T-helper 17 cell (primary cell): Measurements from ENCODE around the gene PI4KB. TPM values are rescaled to one million over a fixed set of nuclear protein-coding genes. Genes with fewer than 3 reads are reported as not detected.
"Not testable (repeated sequence)": the region's sequence is repeated elsewhere in the genome, so short reads cannot be mapped to it uniquely, and the experiment has no call there.

Experiments used
- ATAC-seq: fragments of 150-1000 bp; cut with Tn5 transposase; 2 replicates; pipeline ENCODE4 v1.10.0; 2021; ENCODE audit warnings: mild to moderate bottlenecking, moderate library complexity
- DNase-seq, 3 donors: peaks; one replicate each; pipeline versions ENCODE4 v3.0.0 to v3.0.0-alpha.2; 2020 to 2021
- H3K9me3 ChIP-seq: one replicate; pipeline ENCODE4 v1.7.0; 2013; ENCODE audit warnings: low read length, mild to moderate bottlenecking; ENCODE audit not compliant: control insufficient read depth, poor library complexity, severe bottlenecking
- H3K27ac Mint-ChIP-seq: one replicate; pipeline ENCODE4 v1.8.0; 2022; ENCODE audit warnings: mild to moderate bottlenecking, moderate library complexity, mixed read lengths
- H3K27me3 Mint-ChIP-seq: one replicate; pipeline ENCODE4 v1.8.0; 2022; ENCODE audit warnings: mixed read lengths
- H3K36me3 Mint-ChIP-seq: one replicate; pipeline ENCODE4 v1.8.0; 2022; ENCODE audit warnings: low read depth, mixed read lengths
- H3K4me1 Mint-ChIP-seq: one replicate; pipeline ENCODE4 v1.8.0; 2022; ENCODE audit warnings: mild to moderate bottlenecking, mixed read lengths
- H3K4me3 Mint-ChIP-seq: one replicate; pipeline ENCODE4 v1.8.0; 2022; ENCODE audit warnings: mild to moderate bottlenecking, moderate library complexity, mixed read lengths
- total RNA-seq, 4 donors: library from RNA in 2 of 4; stranded (reverse) in 2 of 4; gene quantifications; one replicate each; pipeline ENCODE4 v1.2.3 and lab custom pipeline; 2022 to 2026

The PI4KB gene
- total RNA-seq, 2 donors from 2014 or later: 73.5 to 81.4 TPM

DNA sequence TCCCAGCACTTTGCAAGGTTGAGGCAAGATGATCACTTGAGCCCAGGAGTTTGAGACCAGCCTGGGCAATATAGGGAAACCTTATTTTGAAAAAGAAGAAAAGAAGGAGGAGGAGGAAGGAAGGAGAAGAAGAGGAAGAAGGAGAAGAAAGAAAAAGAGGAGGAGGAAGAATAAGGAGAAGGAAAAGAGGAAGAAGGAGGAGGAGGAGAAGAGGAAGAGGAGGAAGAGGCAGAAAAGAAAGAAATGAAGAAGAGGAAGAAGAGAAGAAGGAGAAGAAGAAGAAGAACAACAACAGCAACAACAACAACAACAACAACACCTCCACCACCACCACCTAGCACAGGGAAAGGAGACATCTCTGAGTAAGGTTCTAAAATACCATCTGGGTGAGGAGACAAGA, 34.7 kb upstream of the PI4KB start:
- H3K4me3 Mint-ChIP-seq: no peak overlapping the region
- H3K27ac Mint-ChIP-seq: peak overlapping the region; percentile 0
- DNase-seq: no peak
- peaks cover 10% of the 10 kb centered on the region for H3K27me3 Mint-ChIP-seq
- H3K9me3 ChIP-seq: no peaks in the 10 kb centered on the region
- H3K4me1 Mint-ChIP-seq: peaks cover 2% of the 10 kb centered on the region
- H3K36me3 Mint-ChIP-seq: peaks cover 2% of the 10 kb centered on the region
- ATAC-seq: no peak

GRCh38 chr1:151356696-151357095, 29.5 kb upstream of the PI4KB start:
- no peak for DNase-seq
- no peak overlapping the region for H3K27ac Mint-ChIP-seq
- no peak overlapping the region for H3K4me3 Mint-ChIP-seq
- H3K9me3 ChIP-seq: no peaks in the 10 kb centered on the region
- ATAC-seq: no peak
- H3K27me3 Mint-ChIP-seq: no peaks in the 10 kb centered on the region
- H3K4me1 Mint-ChIP-seq: no peaks in the 10 kb centered on the region
- no peaks in the 10 kb centered on the region for H3K36me3 Mint-ChIP-seq

- Mint-ChIP-seq H3K27me3 (no peaks in the 10 kb centered on the region), H3K27ac (no peak overlapping the region), H3K36me3 (no peaks in the 10 kb centered on the region), H3K4me1 (peaks cover 6% of the 10 kb centered on the region), H3K4me3 (no peak overlapping the region)
- no peak for DNase-seq
- no peak for ATAC-seq
- no peaks in the 10 kb centered on the region for H3K9me3 ChIP-seq
Observed at GRCh38 chr1:151352021-151352718, 25.0 kb upstream of the PI4KB start.

DNA sequence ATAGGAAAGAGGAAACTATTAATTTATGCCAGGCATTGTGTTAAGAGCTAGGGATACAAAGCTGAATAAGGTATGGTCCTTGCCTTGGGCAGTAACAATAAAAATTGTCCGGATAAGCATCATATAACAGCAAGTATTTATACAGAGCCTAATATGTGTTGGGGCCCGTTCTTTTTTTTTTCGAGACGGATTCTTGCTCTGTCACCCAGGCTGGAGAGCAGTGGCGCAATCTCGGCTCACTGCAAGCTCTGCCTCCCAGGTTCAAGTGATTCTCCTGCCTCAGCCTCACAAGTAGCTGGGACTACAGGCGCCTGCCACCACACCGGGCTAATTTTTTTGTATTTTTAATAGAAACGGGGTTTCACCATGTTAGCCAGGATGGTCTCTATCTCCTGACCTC, 23.1 kb upstream of the PI4KB start:
- DNase-seq, H3K9me3 ChIP-seq, H3K27ac Mint-ChIP-seq, H3K4me3 Mint-ChIP-seq, H3K36me3 Mint-ChIP-seq, ATAC-seq, H3K27me3 Mint-ChIP-seq: not testable (repeated sequence)
- H3K4me1 Mint-ChIP-seq: peaks cover 22% of the 10 kb centered on the region

DNA sequence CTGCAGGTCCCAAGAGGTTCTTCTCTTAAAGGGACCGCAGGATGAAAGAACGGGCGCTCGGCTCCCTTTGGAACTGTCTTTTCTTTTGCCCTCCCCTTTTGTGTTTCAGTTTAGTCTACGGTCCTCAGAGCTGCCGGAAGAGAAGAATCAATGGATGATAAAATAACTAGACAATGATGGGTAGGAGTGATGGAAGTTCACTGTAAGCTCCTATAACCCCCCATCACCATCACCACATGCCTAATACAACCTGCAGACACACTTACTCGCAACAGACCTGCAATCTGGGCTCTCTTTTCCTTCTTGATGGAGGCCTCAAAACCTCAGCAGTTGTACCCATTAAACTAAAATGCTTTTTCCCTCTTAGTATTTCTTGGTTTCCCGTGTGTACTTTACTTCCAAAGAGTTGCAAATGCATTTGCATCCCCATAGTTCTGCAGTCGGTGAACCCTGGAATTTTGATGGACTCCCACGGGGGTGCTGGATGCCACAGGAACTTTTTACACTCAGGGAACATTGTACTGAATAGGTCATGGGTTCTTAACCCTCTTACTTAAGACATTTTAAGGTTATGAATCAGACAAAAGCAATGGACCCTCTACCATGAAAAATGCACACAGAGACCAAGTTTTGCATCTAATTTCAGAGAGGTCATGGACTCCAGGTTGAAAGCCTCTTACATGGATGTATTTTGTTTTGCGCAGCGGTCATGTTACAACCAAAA, 20.5 kb upstream of the PI4KB start:
- Mint-ChIP-seq H3K36me3 (peaks cover 10% of the 10 kb centered on the region), H3K27ac (peak overlapping the region; percentile 100), H3K27me3 (no peaks in the 10 kb centered on the region), H3K4me3 (peak overlapping the region; percentile 99), H3K4me1 (peaks cover 25% of the 10 kb centered on the region)
- H3K9me3 ChIP-seq: no peaks in the 10 kb centered on the region
- ATAC-seq (no peak), DNase-seq (no peak)

- peak within 1 kb of the TSS; percentile 99 for H3K4me3 Mint-ChIP-seq
- no peaks in the 10 kb centered on the region for H3K9me3 ChIP-seq
- peak within 1 kb of the TSS; percentile 100 for H3K27ac Mint-ChIP-seq
- H3K27me3 Mint-ChIP-seq: no peaks in the 10 kb centered on the region
- peak; percentile 92 for ATAC-seq
- peaks cover 26% of the 10 kb centered on the region for H3K4me1 Mint-ChIP-seq
- peak; percentile 83 to 92 (median 86) for DNase-seq
- peaks cover 13% of the 10 kb centered on the region for H3K36me3 Mint-ChIP-seq
Observed at GRCh38 chr1:151346769-151347522, 19.7 kb upstream of the PI4KB start, which contains the start of gene RFX5. Gene RFX5 (minus strand): TSS chr1:151347252. CDS start chr1:151346320, 932 bp downstream.

- peak overlapping the region; percentile 100 for H3K27ac Mint-ChIP-seq
- ATAC-seq: no peak
- peak overlapping the region; percentile 99 for H3K4me3 Mint-ChIP-seq
- DNase-seq: no peak
- no peaks in the 10 kb centered on the region for H3K9me3 ChIP-seq
- peaks cover 13% of the 10 kb centered on the region for H3K36me3 Mint-ChIP-seq
- peaks cover 26% of the 10 kb centered on the region for H3K4me1 Mint-ChIP-seq
- no peaks in the 10 kb centered on the region for H3K27me3 Mint-ChIP-seq
Observed at GRCh38 chr1:151346082-151346768, 19.0 kb upstream of the PI4KB start.

GRCh38 chr1:151344291-151344690, 17.1 kb upstream of the PI4KB start:
- Mint-ChIP-seq H3K27me3 (no peaks in the 10 kb centered on the region), H3K27ac (peak overlapping the region; percentile 92), H3K36me3 (peaks cover 15% of the 10 kb centered on the region), H3K4me1 (peaks cover 34% of the 10 kb centered on the region), H3K4me3 (peak overlapping the region; percentile 25)
- H3K9me3 ChIP-seq: no peaks in the 10 kb centered on the region
- DNase-seq: no peak
- no peak for ATAC-seq

- no peaks in the 10 kb centered on the region for H3K9me3 ChIP-seq
- peaks cover 15% of the 10 kb centered on the region for H3K36me3 Mint-ChIP-seq
- H3K27ac Mint-ChIP-seq: peak overlapping the region; percentile 92
- DNase-seq (no peak), ATAC-seq (no peak)
- H3K4me3 Mint-ChIP-seq: no peak overlapping the region
- peaks cover 36% of the 10 kb centered on the region for H3K4me1 Mint-ChIP-seq
- no peaks in the 10 kb centered on the region for H3K27me3 Mint-ChIP-seq
Observed at GRCh38 chr1:151343587-151343986, 16.4 kb upstream of the PI4KB start.

DNA sequence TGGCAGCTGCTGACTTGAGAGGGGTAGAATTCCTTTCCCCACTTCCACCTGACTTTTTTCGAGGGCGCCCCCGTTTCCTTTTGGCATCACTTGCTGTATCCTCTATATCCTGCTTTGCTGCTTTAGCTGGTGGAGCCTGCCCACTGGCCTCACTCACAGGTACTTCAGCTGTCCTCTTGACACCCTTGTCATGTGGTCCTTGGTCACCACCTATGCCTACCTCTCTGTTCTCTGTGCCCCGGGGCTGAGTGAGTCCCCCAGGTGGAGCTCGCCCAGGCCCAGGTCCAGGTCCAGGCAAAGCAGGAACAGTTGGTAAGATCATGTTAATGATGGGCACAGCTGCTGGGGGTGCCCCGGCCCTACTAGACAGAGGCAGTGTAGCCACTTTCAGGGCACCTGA, 15.4 kb upstream of the PI4KB start:
- Mint-ChIP-seq H3K27me3 (no peaks in the 10 kb centered on the region), H3K36me3 (peaks cover 15% of the 10 kb centered on the region), H3K4me1 (peaks cover 34% of the 10 kb centered on the region), H3K27ac (peak overlapping the region; percentile 92), H3K4me3 (no peak overlapping the region)
- no peak for ATAC-seq
- DNase-seq: no peak
- no peaks in the 10 kb centered on the region for H3K9me3 ChIP-seq

DNA sequence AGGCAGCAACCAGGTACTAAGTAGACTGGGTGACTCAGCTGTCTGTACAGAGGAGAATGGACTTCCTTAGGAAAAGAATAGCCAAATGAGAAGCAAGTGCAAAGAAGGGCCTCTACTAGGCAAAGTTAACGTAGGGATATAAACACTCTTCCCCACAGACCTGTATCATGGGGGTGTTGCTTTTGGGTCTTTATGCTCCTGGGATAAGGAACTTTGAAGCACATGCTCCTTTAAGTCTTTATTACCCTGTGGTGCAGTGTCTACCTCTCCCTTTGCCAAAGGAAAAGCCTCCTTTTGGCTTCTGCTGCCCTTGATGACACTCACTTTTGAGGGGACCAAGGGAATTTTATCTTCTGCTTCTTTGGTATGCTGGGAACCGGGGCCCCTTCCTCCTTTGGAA, 14.8 kb upstream of the PI4KB start:
- no peak overlapping the region for H3K4me3 Mint-ChIP-seq
- no peak for DNase-seq
- no peaks in the 10 kb centered on the region for H3K27me3 Mint-ChIP-seq
- H3K4me1 Mint-ChIP-seq: peaks cover 29% of the 10 kb centered on the region
- no peaks in the 10 kb centered on the region for H3K9me3 ChIP-seq
- no peak for ATAC-seq
- peak overlapping the region; percentile 84 for H3K27ac Mint-ChIP-seq
- H3K36me3 Mint-ChIP-seq: peaks cover 15% of the 10 kb centered on the region

DNA sequence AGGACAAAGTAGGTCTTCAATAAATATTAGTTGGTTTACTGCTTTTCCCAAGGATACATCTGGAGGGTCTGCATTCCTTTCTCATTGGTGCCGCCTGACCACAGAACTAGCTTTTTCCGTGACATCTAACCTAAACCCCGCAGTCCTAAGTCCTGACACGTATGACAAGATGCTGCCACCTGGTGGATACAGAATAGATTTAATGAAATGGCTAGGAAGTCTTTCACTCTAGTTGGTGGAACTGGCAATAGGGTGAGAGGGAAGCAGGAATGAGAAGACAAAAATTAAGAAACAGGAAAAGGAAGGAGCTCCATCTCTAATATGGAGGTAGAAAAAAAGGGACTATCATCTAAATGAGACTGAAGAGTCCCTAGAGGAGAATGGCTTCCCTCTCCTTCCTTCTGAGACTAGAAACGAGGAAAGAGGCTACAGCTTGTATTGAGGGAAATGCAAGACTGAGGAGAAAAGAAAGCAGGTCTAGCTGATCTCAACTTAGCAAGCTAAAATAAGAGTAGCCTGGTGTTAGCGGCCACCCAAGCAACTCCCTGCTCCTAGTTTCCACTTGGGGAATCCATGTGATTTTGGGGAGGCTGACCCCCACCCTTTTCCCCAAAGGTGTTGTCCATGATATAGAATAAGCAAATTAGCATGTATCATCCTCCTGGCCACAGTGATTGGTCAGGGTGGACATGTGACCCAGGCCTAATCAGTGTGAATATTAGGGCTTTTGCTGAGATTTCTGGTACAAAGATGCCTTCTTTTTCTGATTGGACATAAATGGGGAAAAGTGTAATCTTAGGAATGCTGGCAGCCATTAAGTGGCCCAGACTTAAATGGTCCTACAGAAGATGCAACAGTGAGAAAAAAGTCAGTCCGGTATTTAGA, 13.9 kb upstream of the PI4KB start:
- H3K9me3 ChIP-seq: no peaks in the 10 kb centered on the region
- Mint-ChIP-seq H3K4me3 (peak overlapping the region; percentile 43), H3K4me1 (peaks cover 26% of the 10 kb centered on the region), H3K27me3 (no peaks in the 10 kb centered on the region), H3K36me3 (peaks cover 9% of the 10 kb centered on the region), H3K27ac (peak overlapping the region; percentile 84)
- ATAC-seq (peak; percentile 90), DNase-seq (peak in 2 of 3 donors; percentile 14 to 22)
